ENCODE results near the gene ACSS1.
A peak's percentile ranks its signal among the peaks of the same experiment; 100 is the strongest.

ACSS1 gene

DNA sequence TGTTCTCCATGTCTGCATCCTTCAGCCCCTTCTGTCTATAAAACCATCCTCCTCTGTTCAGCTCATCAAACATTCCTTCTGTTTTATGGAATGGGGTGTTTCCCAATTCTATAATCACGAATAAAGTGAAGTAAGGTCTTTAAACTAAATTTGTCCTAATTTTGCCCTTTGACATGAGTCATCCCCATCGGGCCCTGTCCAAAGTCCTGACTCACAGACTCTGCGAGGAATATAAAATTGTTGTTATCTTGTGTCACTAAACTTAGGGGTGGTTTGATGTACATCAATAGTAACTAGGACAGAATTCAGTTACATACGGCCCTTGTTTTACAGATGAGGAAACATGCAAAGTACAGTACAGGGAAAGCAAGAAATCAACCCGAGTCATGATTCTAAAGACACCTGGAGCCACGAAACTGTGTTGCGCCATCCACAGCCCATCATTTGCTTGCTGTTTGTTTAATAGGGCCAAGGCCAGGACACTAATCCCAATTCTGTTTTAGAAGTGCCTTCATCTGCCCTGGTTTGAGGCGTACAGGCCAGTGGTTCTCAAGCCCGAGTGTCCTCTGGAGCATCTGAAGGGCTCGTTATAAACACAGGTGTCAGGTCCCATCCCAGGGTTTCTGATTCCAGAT is 2.8 kb downstream of the ACSS1 start:
- no peak overlapping the region for H3K4me3 ChIP-seq (ENCODE audit: low read depth, low read length)
- TF ChIP-seq, protein P1, sequence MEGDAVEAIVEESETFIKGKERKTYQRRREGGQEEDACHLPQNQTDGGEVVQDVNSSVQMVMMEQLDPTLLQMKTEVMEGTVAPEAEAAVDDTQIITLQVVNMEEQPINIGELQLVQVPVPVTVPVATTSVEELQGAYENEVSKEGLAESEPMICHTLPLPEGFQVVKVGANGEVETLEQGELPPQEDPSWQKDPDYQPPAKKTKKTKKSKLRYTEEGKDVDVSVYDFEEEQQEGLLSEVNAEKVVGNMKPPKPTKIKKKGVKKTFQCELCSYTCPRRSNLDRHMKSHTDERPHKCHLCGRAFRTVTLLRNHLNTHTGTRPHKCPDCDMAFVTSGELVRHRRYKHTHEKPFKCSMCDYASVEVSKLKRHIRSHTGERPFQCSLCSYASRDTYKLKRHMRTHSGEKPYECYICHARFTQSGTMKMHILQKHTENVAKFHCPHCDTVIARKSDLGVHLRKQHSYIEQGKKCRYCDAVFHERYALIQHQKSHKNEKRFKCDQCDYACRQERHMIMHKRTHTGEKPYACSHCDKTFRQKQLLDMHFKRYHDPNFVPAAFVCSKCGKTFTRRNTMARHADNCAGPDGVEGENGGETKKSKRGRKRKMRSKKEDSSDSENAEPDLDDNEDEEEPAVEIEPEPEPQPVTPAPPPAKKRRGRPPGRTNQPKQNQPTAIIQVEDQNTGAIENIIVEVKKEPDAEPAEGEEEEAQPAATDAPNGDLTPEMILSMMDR (conservative IDR thresholded peaks at IDR 0.05; ENCODE audit: low read depth, low read length): no peak
- no peak for DNase-seq (ENCODE audit: low read depth)

DNA sequence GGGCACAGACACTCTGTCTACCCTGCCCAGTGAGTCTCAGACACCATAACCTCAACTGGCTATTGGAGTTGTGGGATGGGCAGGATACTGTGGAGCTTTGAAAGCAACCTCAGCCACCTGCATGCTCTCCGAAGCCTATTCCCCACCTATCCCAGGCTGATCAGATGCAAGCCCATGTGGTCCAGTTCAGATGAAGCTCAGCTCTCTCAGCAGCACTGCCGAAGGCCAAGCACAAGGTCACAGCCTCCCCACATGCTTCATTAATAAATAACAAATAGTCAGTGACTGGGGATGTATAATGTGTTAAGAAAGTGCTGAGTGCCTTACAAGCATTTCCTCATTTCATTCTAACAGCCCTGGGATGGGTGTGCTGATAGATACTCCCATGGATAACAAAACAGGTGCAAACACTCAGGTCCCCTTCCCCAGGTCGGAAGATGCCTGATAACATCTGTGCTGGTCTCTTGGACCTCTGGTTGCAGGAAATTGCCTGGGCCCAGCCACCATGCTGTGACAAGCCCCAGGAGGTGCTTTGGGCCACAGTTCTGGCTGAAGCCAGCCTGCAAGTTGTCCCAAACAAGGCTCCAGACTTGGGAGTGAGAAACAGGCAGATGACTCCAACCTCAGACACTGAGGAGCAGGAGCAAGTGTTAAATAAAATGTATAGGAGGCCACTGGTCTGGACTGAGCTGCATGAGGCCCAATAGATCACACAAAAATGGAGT is 3.7 kb downstream of the ACSS1 start:
- H3K4me3 ChIP-seq (ENCODE audit: low read depth, low read length): no peak overlapping the region
- no peak for DNase-seq (ENCODE audit: low read depth)
- TF ChIP-seq, protein P1 (conservative IDR thresholded peaks at IDR 0.05; ENCODE audit: low read depth, low read length): no peak

DNA sequence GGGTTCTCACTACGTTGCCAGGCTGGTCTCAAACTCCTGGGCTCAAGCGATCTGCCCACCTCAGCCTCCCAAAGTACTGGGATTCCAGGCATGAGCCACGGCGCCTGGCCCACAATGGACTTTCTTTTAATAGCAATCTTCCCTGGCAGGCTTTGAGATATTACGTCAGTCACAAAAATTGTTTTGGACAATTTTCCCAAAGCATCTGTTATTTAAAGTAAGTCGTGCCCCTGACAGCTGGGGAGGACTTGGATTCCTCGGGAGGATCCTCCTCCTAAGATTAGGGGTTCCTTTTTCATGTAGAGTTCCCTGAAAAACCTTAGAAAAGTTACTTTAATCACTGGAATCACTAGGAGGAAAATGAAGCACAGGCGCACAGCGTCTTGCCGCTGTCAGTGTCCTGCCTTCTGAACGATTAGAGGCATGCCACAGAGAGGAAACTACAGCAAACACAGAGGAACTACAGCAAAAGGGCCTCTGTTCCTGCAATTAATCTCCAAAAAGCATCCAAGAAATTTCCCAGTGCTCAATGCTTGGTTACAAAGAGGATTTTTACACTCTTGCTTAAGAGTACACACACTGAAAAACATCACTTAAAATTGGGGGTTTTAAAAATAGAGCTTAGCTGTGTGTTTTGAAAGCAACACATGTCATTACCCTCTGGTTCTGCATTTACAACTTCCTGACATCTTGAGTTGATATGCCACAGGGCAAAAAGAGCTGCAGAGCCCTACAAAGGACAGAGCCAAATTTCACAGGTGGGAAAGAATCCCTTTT is 4.5 kb downstream of the ACSS1 start:
- TF ChIP-seq, protein P1 (conservative IDR thresholded peaks at IDR 0.05; ENCODE audit: low read depth, low read length): no peak
- peak; percentile 33 for DNase-seq (ENCODE audit: low read depth)
- no peak overlapping the region for H3K4me3 ChIP-seq (ENCODE audit: low read depth, low read length)

DNA sequence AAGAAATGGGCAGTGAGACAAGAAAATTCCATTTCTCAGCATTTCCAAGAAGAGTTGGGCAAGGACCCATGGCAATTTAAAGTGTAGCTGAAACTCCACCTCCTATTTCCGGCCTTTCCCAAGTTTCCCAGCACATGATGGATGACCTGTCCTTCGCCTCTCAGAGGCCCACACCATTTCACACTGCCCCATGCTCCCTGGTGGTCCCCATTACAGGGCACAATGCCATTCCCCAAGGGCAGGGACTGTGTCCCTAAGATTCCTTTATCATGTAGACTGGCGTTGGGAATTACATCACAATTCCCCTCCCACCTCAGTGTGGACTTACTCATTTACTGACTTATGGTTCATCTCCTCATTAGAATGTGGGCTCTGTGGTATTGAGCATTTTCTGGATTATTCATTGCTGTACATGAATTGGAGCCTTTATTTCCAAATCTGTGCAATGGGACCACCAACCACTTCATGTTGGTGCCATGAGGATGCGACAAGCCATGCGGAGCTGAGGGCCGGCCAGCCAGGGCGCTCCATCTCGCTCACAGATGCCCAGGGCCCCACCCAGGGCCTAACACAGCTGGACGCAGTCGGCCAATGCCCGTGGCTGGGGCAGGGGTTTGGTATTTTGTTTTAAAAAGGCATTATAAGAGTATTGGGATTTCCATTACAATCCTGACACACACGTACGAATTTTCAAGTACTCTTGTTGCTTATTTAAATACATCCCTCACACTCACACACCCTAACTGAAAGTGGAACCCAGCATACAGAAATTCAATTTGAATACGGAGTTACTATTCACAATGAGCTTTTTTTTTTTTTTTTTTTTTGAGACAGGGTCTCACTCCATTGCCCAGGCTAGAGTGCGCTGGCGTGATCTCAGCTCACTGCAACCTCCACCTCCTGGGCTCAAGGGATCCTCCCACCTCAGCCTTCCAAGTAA is 5.4 kb downstream of the ACSS1 start:
- DNase-seq (ENCODE audit: low read depth): no peak
- TF ChIP-seq, protein P1 (conservative IDR thresholded peaks at IDR 0.05; ENCODE audit: low read depth, low read length): no peak
- H3K4me3 ChIP-seq (ENCODE audit: low read depth, low read length): no peak overlapping the region

DNA sequence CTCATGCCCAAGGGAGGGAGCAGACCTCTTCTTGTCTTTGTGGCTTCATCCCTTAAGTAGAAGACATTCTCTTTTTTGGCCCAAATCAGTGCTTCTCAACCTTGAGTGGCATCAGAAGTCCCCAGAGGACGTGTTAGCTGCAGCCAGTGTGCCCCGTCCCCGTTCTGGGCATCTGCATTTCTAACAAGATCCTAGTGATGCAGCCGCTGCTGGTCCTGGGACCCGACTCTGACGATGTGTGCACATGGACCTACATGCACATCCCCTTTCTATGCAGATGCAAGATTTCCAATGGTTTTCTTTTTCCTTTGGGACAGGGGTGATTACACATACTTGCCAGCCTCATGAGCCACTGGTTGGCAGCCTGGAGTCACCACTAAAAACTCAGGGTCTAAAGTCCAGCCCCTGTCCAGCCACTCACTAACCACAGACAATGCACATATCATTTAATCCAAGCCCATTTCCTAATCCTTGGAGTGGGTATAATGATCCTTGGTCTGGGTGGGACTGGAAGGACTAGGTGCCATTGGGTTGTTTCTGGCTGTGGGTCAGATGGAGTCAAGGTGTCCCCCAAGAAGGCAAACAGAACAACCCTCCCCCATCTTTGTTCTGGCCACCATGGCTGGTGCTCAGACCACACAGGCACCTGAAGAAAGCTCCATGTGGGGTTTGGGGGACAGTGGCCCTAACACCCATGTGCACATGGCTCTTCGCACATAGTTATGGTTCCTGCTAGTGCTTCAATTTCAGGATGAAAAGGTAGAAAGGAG is 6.4 kb downstream of the ACSS1 start:
- no peak overlapping the region for H3K4me3 ChIP-seq (ENCODE audit: low read depth, low read length)
- DNase-seq (ENCODE audit: low read depth): no peak
- TF ChIP-seq, protein P1 (conservative IDR thresholded peaks at IDR 0.05; ENCODE audit: low read depth, low read length): no peak

Measured in choroid plexus epithelial cell (primary cell).